ENCODE data around the gene ZSCAN5A.

GRCh38 chr19:56324436-56324835 lies 9.8 kb upstream of the ZSCAN5A start:
- TF ChIP-seq CTCF (conservative IDR thresholded peaks at IDR 0.05; ENCODE audit: low read length) (no peak), EZH2phosphoT487 (IDR thresholded peaks at IDR 0.05; ENCODE audit: borderline replicate concordance, low read depth, low read length) (no peak)

All from OCI-LY7 (cell line).